ENCODE results near the gene MKLN1.

GRCh38 chr7:131338173-131338572, 10.5 kb downstream of the MKLN1 start:
- TF ChIP-seq CTCF (conservative IDR thresholded peaks at IDR 0.05; ENCODE audit: low read length) (0 out of 2 replicates have a peak, but pooled peaks have one; percentile 11), EZH2phosphoT487 (IDR thresholded peaks at IDR 0.05; ENCODE audit: borderline replicate concordance, low read depth, low read length) (no peak)
